NT2/D1 (cell line): ENCODE data around the gene SELENOI.

ENCODE experiments used
- SUZ12 ChIP-seq: IDR thresholded peaks from 2 replicates; pipeline ENCODE4 v1.6.1; 2011; ENCODE audit not compliant: insufficient read length, insufficient read depth; ENCODE audit errors: extremely low read depth
- YY1 ChIP-seq: IDR thresholded peaks from 2 replicates; pipeline ENCODE4 v1.6.1; 2011; ENCODE audit not compliant: insufficient read length, insufficient read depth

DNA sequence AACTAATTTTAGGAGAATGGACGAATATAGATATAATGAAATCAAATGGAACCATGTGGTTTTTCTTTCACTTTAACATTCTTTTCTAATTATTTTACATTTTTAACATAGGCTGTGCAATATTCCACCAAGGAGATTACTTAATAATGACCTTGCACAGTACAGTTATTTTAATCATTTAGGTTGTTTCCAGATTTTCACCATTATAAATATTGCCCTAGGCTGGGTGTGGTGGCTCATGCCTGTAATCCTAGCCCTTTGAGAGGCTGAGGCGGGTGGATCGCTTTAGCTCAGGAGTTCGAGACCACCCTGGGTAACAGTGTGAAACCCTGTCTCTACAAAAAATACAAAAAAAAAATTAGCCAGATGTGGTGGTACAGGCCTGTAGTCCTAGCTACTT is 41.2 kb downstream of the SELENOI start:
- TF ChIP-seq SUZ12: no peak
- no peak for TF ChIP-seq YY1
